Activated CD8-positive, alpha-beta memory T cell treated with anti-CD3 and anti-CD28 coated beads for 4 hours (primary cell): ENCODE results near the gene TTR.

Experiments used
- DNase-seq, 2 donors: peaks; one replicate each; pipeline ENCODE4 v3.0.0-alpha.2; 2020; ENCODE audit warnings: low read depth in 2 of 2

TTR gene

GRCh38 chr18:31616586-31616985 lies 24.9 kb downstream of the TTR start:
- DNase-seq = no peak

- no peak for DNase-seq
Measured at GRCh38 chr18:31617031-31617717, 25.5 kb downstream of the TTR start.

- DNase-seq = no peak
Measured at GRCh38 chr18:31618801-31619200, 27.1 kb downstream of the TTR start.

GRCh38 chr18:31619291-31619690 lies 27.6 kb downstream of the TTR start:
- no peak for DNase-seq

GRCh38 chr18:31624892-31625640 lies 33.4 kb downstream of the TTR start:
- DNase-seq = no peak

- DNase-seq = no peak
Measured at GRCh38 chr18:31626409-31626808, 34.7 kb downstream of the TTR start.

GRCh38 chr18:31630549-31630948 lies 38.9 kb downstream of the TTR start:
- no peak for DNase-seq

- DNase-seq = no peak
Measured at GRCh38 chr18:31631526-31631925, 39.8 kb downstream of the TTR start.

- no peak for DNase-seq
Measured at GRCh38 chr18:31632356-31632755, 40.7 kb downstream of the TTR start.

GRCh38 chr18:31633392-31634330 lies 42.0 kb downstream of the TTR start:
- DNase-seq = no peak

GRCh38 chr18:31634331-31634713 lies 42.6 kb downstream of the TTR start:
- DNase-seq = no peak

GRCh38 chr18:31636387-31636786 lies 44.7 kb downstream of the TTR start:
- no peak for DNase-seq

- no peak for DNase-seq
Measured at GRCh38 chr18:31637445-31637844, 45.8 kb downstream of the TTR start.

GRCh38 chr18:31643003-31643402 lies 51.3 kb downstream of the TTR start:
- no peak for DNase-seq

- no peak for DNase-seq
Measured at GRCh38 chr18:31645411-31645810, 53.7 kb downstream of the TTR start.

- DNase-seq = no peak
Measured at GRCh38 chr18:31646332-31647126, 54.9 kb downstream of the TTR start.

- DNase-seq = no peak
Measured at GRCh38 chr18:31647127-31647753, 55.6 kb downstream of the TTR start.
